ENCODE results near the gene CLEC12A. TPM values are rescaled to one million over a fixed set of nuclear protein-coding genes. Genes with fewer than 3 reads are reported as not detected.

The CLEC12A gene
- total RNA-seq, 3 donors from 2014 or later (not counting 1 experiment from before 2014, with no cell fraction given): 13.6 to 18.9 (median 14.8) TPM

GRCh38 chr12:10031771-10032175 is 60.6 kb downstream of the CLEC12A start:
- Mint-ChIP-seq H3K9me3 (no peaks in the 10 kb centered on the region), H3K27ac (no peak overlapping the region), H3K4me1 (peaks cover 0 to 4% of the 10 kb centered on the region in 2 donors), H3K36me3 (no peaks in the 10 kb centered on the region), H3K27me3 (ENCODE audit: low read depth in 2 of 2) (peaks cover 4 to 8% of the 10 kb centered on the region in 2 donors), H3K4me3 (no peak overlapping the region)
- no peak for DNase-seq
- TF ChIP-seq CTCF (IDR thresholded peaks at IDR 0.05): no peak
- Histone ChIP-seq H3K4me3 (ENCODE audit: low read length) (no peak overlapping the region), H3K4me1 (ENCODE audit: control insufficient read depth, insufficient read depth, low read length) (no peaks in the 10 kb centered on the region), H3K9me3 (ENCODE audit: control insufficient read depth, insufficient read depth, low read length) (no peaks in the 10 kb centered on the region), H3K36me3 (ENCODE audit: control insufficient read depth, insufficient read depth, low read length) (no peaks in the 10 kb centered on the region), H3K27ac (ENCODE audit: low read length) (no peak overlapping the region), H3K27me3 (ENCODE audit: control insufficient read depth, insufficient read depth, low read length) (no peaks in the 10 kb centered on the region)
- 78% methylated on average over 5 of the region's 5 CpGs for WGBS (ENCODE audit: insufficient coverage)
- intact Hi-C loops (cut with micrococcal nuclease): no loop called here
- ATAC-seq: no peak

DNA sequence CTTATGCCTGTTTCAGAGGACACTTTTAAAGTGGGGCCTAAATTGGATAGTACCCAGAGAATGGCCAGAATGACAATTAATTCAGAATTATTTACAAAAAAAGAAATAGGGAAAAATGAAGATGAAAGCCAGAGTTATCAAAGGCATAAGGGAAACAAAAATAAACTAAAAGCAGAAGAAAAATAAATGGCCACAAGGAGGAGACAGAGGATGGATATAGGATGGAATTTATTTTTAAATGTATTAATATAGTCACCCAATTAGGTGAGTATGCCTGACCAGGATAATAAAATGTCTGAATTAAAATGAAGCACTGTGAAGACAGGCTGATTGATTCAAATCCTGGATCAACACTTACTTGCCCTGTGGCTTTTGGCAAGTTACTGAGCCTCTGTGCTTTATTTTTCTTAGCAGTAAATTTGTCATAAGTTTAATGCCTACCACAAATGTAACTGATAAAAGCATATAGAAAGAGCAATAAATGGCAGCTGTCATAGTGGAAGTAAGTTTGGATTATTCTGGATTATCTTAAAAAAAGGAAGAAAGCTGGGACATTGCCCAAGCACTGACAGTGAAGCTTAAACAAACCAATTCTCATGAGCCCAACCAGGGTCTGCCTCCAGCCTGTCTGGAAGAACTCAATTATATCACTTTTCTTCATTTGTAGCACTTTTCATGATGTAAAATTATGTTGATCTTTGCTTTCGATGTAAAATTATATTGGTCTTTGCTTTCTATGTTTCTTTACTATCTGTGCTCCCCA is 62.8 kb downstream of the CLEC12A start:
- WGBS (ENCODE audit: insufficient coverage): no CpG with 5 or more reads among the region's 1 CpG
- no peak overlapping the region for H3K27ac ChIP-seq (ENCODE audit: low read length)
- H3K9me3 Mint-ChIP-seq: no peaks in the 10 kb centered on the region
- no peaks in the 10 kb centered on the region for H3K36me3 ChIP-seq (ENCODE audit: control insufficient read depth, insufficient read depth, low read length)
- H3K27ac Mint-ChIP-seq: no peak overlapping the region
- intact Hi-C loops (cut with micrococcal nuclease): no loop called here
- H3K4me3 ChIP-seq (ENCODE audit: low read length): no peak overlapping the region
- peak; percentile 56 for TF ChIP-seq CTCF (IDR thresholded peaks at IDR 0.05)
- no peaks in the 10 kb centered on the region for H3K27me3 ChIP-seq (ENCODE audit: control insufficient read depth, insufficient read depth, low read length)
- H3K4me1 Mint-ChIP-seq: peaks cover 0 to 5% of the 10 kb centered on the region in 2 donors
- no peak for ATAC-seq
- no peak for DNase-seq
- peaks cover 0 to 4% of the 10 kb centered on the region in 2 donors for H3K27me3 Mint-ChIP-seq (ENCODE audit: low read depth in 2 of 2)
- H3K4me3 Mint-ChIP-seq: no peak overlapping the region
- no peaks in the 10 kb centered on the region for H3K4me1 ChIP-seq (ENCODE audit: control insufficient read depth, insufficient read depth, low read length)
- no peaks in the 10 kb centered on the region for H3K36me3 Mint-ChIP-seq
- no peaks in the 10 kb centered on the region for H3K9me3 ChIP-seq (ENCODE audit: control insufficient read depth, insufficient read depth, low read length)

Other genes starting within 250 kb of the CLEC12A start
- gene CLECL1, start 238.3 kb upstream of the CLEC12A start, total RNA-seq: 1 to 10 TPM in 1 of 3 donors, under 1 TPM in 2; 0.64 to 1.5 (median 0.72) TPM
- 1,000 to 10,000 TPM in 1 of 3 donors, 100 to 1,000 TPM in 2; 739 to 1,541 (median 990) TPM for gene CD69, start 210.5 kb upstream of the CLEC12A start, total RNA-seq
- 100 to 1,000 TPM; 364 to 424 (median 392) TPM for gene KLRF1, start 143.9 kb upstream of the CLEC12A start, total RNA-seq
- gene CLEC2B, start 102.1 kb upstream of the CLEC12A start, total RNA-seq: 100 to 1,000 TPM; 158 to 302 (median 220) TPM
- gene KLRF2, start 89.9 kb upstream of the CLEC12A start, total RNA-seq: not detected
- not detected for gene CLEC2A, start 39.0 kb upstream of the CLEC12A start, total RNA-seq
- gene CLEC1B, start 27.7 kb downstream of the CLEC12A start, total RNA-seq: 1 to 10 TPM in 2 of 3 donors, under 1 TPM in 1; 0.50 to 2.3 (median 1.0) TPM
- 1 to 10 TPM; 3.9 to 5.8 (median 4.9) TPM for gene CLEC12B, start 39.2 kb downstream of the CLEC12A start, total RNA-seq
- 1 to 10 TPM in 1 of 3 donors, not detected in 2; 1.9 TPM for gene CLEC9A, start 59.3 kb downstream of the CLEC12A start, total RNA-seq
- not detected for gene CLEC1A, start 127.6 kb downstream of the CLEC12A start, total RNA-seq
- 10 to 100 TPM in 2 of 3 donors, 1 to 10 TPM in 1; 7.7 to 22.3 (median 20.8) TPM for gene CLEC7A, start 158.8 kb downstream of the CLEC12A start, total RNA-seq
- 1 to 10 TPM in 2 of 3 donors, not detected in 1; 2.3 to 3.1 TPM for gene OLR1, start 200.7 kb downstream of the CLEC12A start, total RNA-seq
- gene TMEM52B, start 207.6 kb downstream of the CLEC12A start, total RNA-seq: 1 to 10 TPM in 1 of 3 donors, not detected in 2; 1.5 TPM
- gene GABARAPL1, start 241.5 kb downstream of the CLEC12A start, total RNA-seq: 100 to 1,000 TPM; 157 to 233 (median 160) TPM

All from natural killer cell (primary cell).